K562 (cell line): ENCODE results near the gene YKT6. TPM values are rescaled to one million over a fixed set of nuclear protein-coding genes. Genes with fewer than 3 reads are reported as not detected.

Experiments
- ATAC-seq: fragments of 200-7000 bp; cut with Tn5 transposase; 3 replicates; pipeline ENCODE4 v1.9.1; 2020; ENCODE audit warnings: moderate library complexity
- BruUV-seq: library from RNA; stranded (reverse); fragments of 400-500 nt; replicated peaks from 2 replicates; lab custom pipeline; 2021; lab: Mats Ljungman, UMichigan
- CTCF ChIA-PET: fragments of 300-600 bp; formaldehyde crosslinking; extraction: SDS; loops from one replicate; lab custom pipeline; 2021; ENCODE audit warnings: low intra/inter-chr PET ratio; lab: Yijun Ruan, JAX
- POLR2A ChIA-PET: fragments of 300-600, 350-650 bp; sonication (Branson Sonifier 250); formaldehyde crosslinking; extraction: SDS; loops from one replicate; lab custom pipeline; 2021; ENCODE audit warnings: antibody characterized with exemption, inconsistent platforms; lab: Yijun Ruan, JAX
- DNase-seq, 4 experiments: peaks; one replicate each; pipeline versions ENCODE4 v3.0.0 to v3.0.0-alpha.2; 2011 to 2018; ENCODE audit warnings: low spot score in 3 of 4, mixed read lengths in 3 of 4; ENCODE audit errors: extremely low read depth in 1 of 4
- FAIRE-seq: peaks from 2 replicates; lab custom pipeline; 2011; peaks lifted over from hg19 to GRCh38; lab: Jason Lieb, UNC
- H2AFZ ChIP-seq: 2 replicates; pipeline ENCODE4 v1.6.0; 2011; ENCODE audit warnings: low read depth, low read length, control low read depth, inconsistent platforms
- H3K27ac ChIP-seq: fragments of 200-600 bp; 3 replicates; pipeline ENCODE4 v1.8.0; 2011; ENCODE audit warnings: low read depth, mild to moderate bottlenecking, control low read depth, inconsistent platforms, low read length, moderate library complexity, mixed read lengths; ENCODE audit errors: extremely low read depth
- H3K27me3 ChIP-seq, 2 experiments: fragments of 300-600 bp in 1 of 2; 2 replicates in 1 of 2; 3 replicates in 1 of 2; pipeline versions ENCODE4 v1.6.0 to v1.8.0; 2011; ENCODE audit warnings: inconsistent platforms in 2 of 2, low read length in 2 of 2, mild to moderate bottlenecking in 1 of 2, mixed read lengths in 1 of 2, moderate library complexity in 1 of 2; ENCODE audit not compliant: control insufficient read depth in 2 of 2, insufficient read depth in 2 of 2
- H3K36me3 ChIP-seq: fragments of 300-600 bp; 3 replicates; pipeline ENCODE4 v1.8.0; 2011; ENCODE audit warnings: mild to moderate bottlenecking, low read length, inconsistent platforms; ENCODE audit not compliant: control insufficient read depth, insufficient read depth
- H3K4me1 ChIP-seq, 2 experiments: fragments of 200-600 bp in 1 of 2; replicated peaks in 1 of 2; 2 replicates in 1 of 2; 3 replicates in 1 of 2; pipeline versions ENCODE4 v1.5.1 to v1.8.0; 2011; ENCODE audit warnings: inconsistent platforms in 2 of 2, low read length in 2 of 2, mild to moderate bottlenecking in 1 of 2, mixed read lengths in 1 of 2, moderate library complexity in 1 of 2; ENCODE audit not compliant: control insufficient read depth in 2 of 2, insufficient read depth in 2 of 2
- H3K4me2 ChIP-seq: 2 replicates; pipeline ENCODE4 v1.6.1; 2011; ENCODE audit warnings: low read length, control low read depth, inconsistent platforms, mixed read lengths; ENCODE audit not compliant: insufficient read depth
- H3K4me3 ChIP-seq: fragments of 200-600 bp; sonication (generic), shearing (Covaris generic); 2 replicates; pipeline ENCODE4 v1.5.1; 2016; ENCODE audit warnings: control low read depth, inconsistent platforms
- H3K79me2 ChIP-seq: fragments of 200-600 bp; 3 replicates; pipeline ENCODE4 v1.8.0; 2011; ENCODE audit warnings: low read length, inconsistent platforms; ENCODE audit not compliant: control insufficient read depth, insufficient read depth
- H3K9ac ChIP-seq, 2 experiments: 2 replicates each; pipeline versions ENCODE4 v1.6.0 to v1.6.1; 2011; ENCODE audit warnings: low read depth in 2 of 2, low read length in 2 of 2, control low read depth in 1 of 2, inconsistent platforms in 1 of 2, mild to moderate bottlenecking in 1 of 2, mixed read lengths in 1 of 2; ENCODE audit not compliant: insufficient read depth in 1 of 2
- H3K9me1 ChIP-seq: one replicate; pipeline ENCODE4 v1.6.0; 2011; ENCODE audit warnings: inconsistent platforms, mild to moderate bottlenecking, low read length, moderate library complexity; ENCODE audit not compliant: control insufficient read depth, insufficient read depth
- H3K9me3 ChIP-seq: replicated peaks from 2 replicates; pipeline ENCODE4 v1.5.1; 2011; ENCODE audit warnings: low read depth, low read length, inconsistent platforms; ENCODE audit not compliant: control insufficient read depth, insufficient read depth
- H4K20me1 ChIP-seq: replicated peaks from 2 replicates; pipeline ENCODE4 v1.6.1; 2011; ENCODE audit warnings: low read length, inconsistent platforms, mixed read lengths; ENCODE audit not compliant: control insufficient read depth, insufficient read depth
- BHLHE40 ChIP-seq: IDR thresholded peaks from 2 replicates; pipeline ENCODE4 v1.6.1; 2011; ENCODE audit warnings: low read length, improper control_type of control experiment
- C11orf30 ChIP-seq: fragments of 450-650 bp; IDR thresholded peaks from 2 replicates; pipeline ENCODE4 v1.6.1; 2016; ENCODE audit warnings: low read depth, mild to moderate bottlenecking
- CTBP1 ChIP-seq: fragments of 450-650 bp; IDR thresholded peaks from 2 replicates; pipeline ENCODE4 v1.6.1; 2016; ENCODE audit warnings: borderline replicate concordance
- EP400 ChIP-seq: fragments of 450-650 bp; IDR thresholded peaks from 2 replicates; pipeline ENCODE4 v1.6.1; 2017; ENCODE audit warnings: antibody characterized with exemption, mild to moderate bottlenecking, moderate library complexity
- MAX ChIP-seq: sonication (generic); formaldehyde crosslinking; IDR thresholded peaks from 2 replicates; pipeline ENCODE4 v1.9.0; 2022; ENCODE audit warnings: mild to moderate bottlenecking, missing genetic modification reagents
- NONO ChIP-seq, 2 experiments: fragments of 200-400 bp in 1 of 2; fragments of 450-650 bp in 1 of 2; formaldehyde crosslinking in 1 of 2; IDR thresholded peaks; 2 replicates each; pipeline ENCODE4 v1.6.1; 2017; ENCODE audit warnings: low read depth in 2 of 2, mild to moderate bottlenecking in 2 of 2, moderate library complexity in 2 of 2, low read length in 1 of 2
- NRF1 ChIP-seq, 2 experiments: fragments of 450-650 bp; IDR thresholded peaks in 1 of 2; conservative IDR thresholded peaks in 1 of 2; 2 replicates each; pipeline ENCODE4 v1.6.1; 2014; ENCODE audit warnings: mild to moderate bottlenecking in 2 of 2
- NUFIP1 ChIP-seq: fragments of 450-650 bp; IDR thresholded peaks from 2 replicates; pipeline ENCODE4 v1.6.1; 2018; ENCODE audit not compliant: partially characterized antibody
- PHB2 ChIP-seq: fragments of 450-650 bp; IDR thresholded peaks from 2 replicates; pipeline ENCODE4 v1.6.1; 2017; ENCODE audit warnings: low read depth
- PRDM10 ChIP-seq: fragments of 450-650 bp; IDR thresholded peaks from 2 replicates; pipeline ENCODE4 v1.6.1; 2018; ENCODE audit not compliant: partially characterized antibody
- TSHZ1 ChIP-seq: fragments of 250-450 bp; sonication (Bioruptor Pico); IDR thresholded peaks from 2 replicates; pipeline ENCODE4 v1.4.0; 2020; ENCODE audit warnings: mild to moderate bottlenecking, moderate library complexity
- USF1 ChIP-seq: sonication (generic); formaldehyde crosslinking; IDR thresholded peaks from 2 replicates; pipeline ENCODE4 v1.9.0; 2022; ENCODE audit warnings: mild to moderate bottlenecking, missing genetic modification reagents
- ZBTB8A ChIP-seq: fragments of 450-650 bp; IDR thresholded peaks from 2 replicates; pipeline ENCODE4 v1.6.1; 2018; ENCODE audit warnings: mild to moderate bottlenecking, moderate library complexity; ENCODE audit not compliant: partially characterized antibody
- ZNF263 ChIP-seq: sonication (generic); formaldehyde crosslinking; IDR thresholded peaks from 2 replicates; pipeline ENCODE4 v1.8.0; 2022; ENCODE audit warnings: mild to moderate bottlenecking, missing genetic modification reagents, borderline replicate concordance
- WGBS: fragments of 100-300 bp; shearing (Covaris generic); methylation state at CpG from one replicate; pipeline ENCODE4 v1.1.6; 2016; ENCODE audit warnings: low coverage, mixed read lengths; ENCODE audit not compliant: insufficient coverage; ENCODE audit errors: missing lambda C conversion rate; 5-methylcytosine and 5-hydroxymethylcytosine counted together
- in situ Hi-C: fragments of 300-500 bp; cut with MboI; formaldehyde crosslinking; loops from 4 replicates; pipeline ENCODE4 v1.15.0; 2018; ENCODE audit warnings: inconsistent platforms, mixed read lengths
- intact Hi-C: fragments of 100-400 bp; cut with micrococcal nuclease; formaldehyde crosslinking; loops from 2 replicates; pipeline ENCODE4 v1.14.2; 2022
- polyA plus RNA-seq, 8 experiments: library from polyadenylated mRNA; depleted of rRNA in 4 of 8; stranded (reverse) in 5 of 8; unstranded in 3 of 8; fragments of >200 nt; fragmentation: Nextera tagmentation in 2 of 8; fragmentation: Illumina TruSeq in 1 of 8; extraction: Ambion mirVana in 2 of 8; extraction: Trizol in 1 of 8; gene quantifications; 2 replicates each; pipeline versions ENCODE4 v1.2.1 to v1.2.3, GENCODE V29; 2011 to 2014; ENCODE audit warnings: inconsistent platforms in 1 of 8, missing spikeins in 1 of 8
- total RNA-seq, 7 experiments: library from RNA; depleted of rRNA in 6 of 7; stranded (reverse); fragments of >200 nt in 6 of 7; fragmentation: Illumina TruSeq in 2 of 7; extraction: Trizol in 2 of 7; gene quantifications; 2 replicates each; pipeline versions ENCODE4 v1.2.1 to v1.2.3, GENCODE V29; 2011 to 2021; ENCODE audit warnings: low replicate concordance in 1 of 7

YKT6 gene
- total and polyA plus RNA-seq, 9 of the 15 experiments (the other 6 are each of a cell fraction or from before 2014, with no cell fraction given), result 1.6 to 90.6 (median 75.1) TPM

GRCh38 chr7:44249639-44250234 lies 49.0 kb downstream of the YKT6 start:
- Histone ChIP-seq H3K4me3 (no peak overlapping the region), H2AFZ (no peak overlapping the region), H3K27ac (no peak overlapping the region), H3K9me1 (peaks cover 4% of the 10 kb centered on the region), H3K9ac (0 out of 4 replicates have a peak overlapping the region, but pooled peaks of 1 of the 2 experiments have one; percentile 52), H3K9me3 (no peaks in the 10 kb centered on the region), H4K20me1 (peaks cover 5% of the 10 kb centered on the region), H3K27me3 (peaks cover 7 to 27% of the 10 kb centered on the region in 2 experiments; a peak in 4 of 5 replicates), H3K4me2 (no peak overlapping the region), H3K4me1 (peaks cover 0 to 12% of the 10 kb centered on the region in 2 experiments; a peak in 2 of 5 replicates), H3K36me3 (no peaks in the 10 kb centered on the region), H3K79me2 (no peaks in the 10 kb centered on the region)
- intact Hi-C loops, result no loop called here
- in situ Hi-C loops, result loop anchor here (10.0 kb wide), 1 partner anchor 225 kb away; no protein-coding TSS in a partner anchor
- FAIRE-seq, result no peak
- 11% methylated on average over 15 of the region's 15 CpGs for WGBS
- no TSS peak for BruUV-seq
- POLR2A ChIA-PET, result no interaction called here
- CTCF ChIA-PET, result no interaction called here
- peak in 2 of 4 experiments; percentile 45 to 47 for DNase-seq
- ATAC-seq, result peak; percentile 70
- TF ChIP-seq TSHZ1 (CRISPR knock-in tag) (no peak), PHB2 (no peak), C11orf30 (no peak), NUFIP1 (no peak), NRF1 (conservative IDR thresholded peaks at IDR 0.05 in 1 of 2, IDR thresholded peaks at IDR 0.05 in 1 of 2) (peak; percentile 56 to 68), ZNF263 (peak; percentile 96), USF1 (CRISPR knock-in tag) (peak; percentile 60), ZBTB8A (no peak), BHLHE40 (peak; percentile 56), NONO (IDR thresholded peaks at IDR 0.05; ENCODE audit: low read depth in 2 of 2, low read length in 1 of 2) (no peak), EP400 (no peak), MAX (peak; percentile 69; the same call in 1 of the 2 replicates), CTBP1 (peak; percentile 53; the same call in 1 of the 2 replicates), PRDM10 (peak; percentile 50)
